ENCODE data around the gene ATM.
"Not testable (repeated sequence)": the region's sequence is repeated elsewhere in the genome, so short reads cannot be mapped to it uniquely, and the experiment has no call there.

The ATM gene

GRCh38 chr11:108388576-108388975, 165.7 kb downstream of the ATM start:
- no peak for DNase-seq

- DNase-seq, result no peak
These were observed 169.5 kb downstream of the ATM start for GRCh38 chr11:108392353-108392752.

GRCh38 chr11:108393046-108393445, 170.2 kb downstream of the ATM start:
- no peak for DNase-seq

- no peak for DNase-seq
These were observed 171.9 kb downstream of the ATM start for GRCh38 chr11:108394744-108395284.

GRCh38 chr11:108396672-108397071, 173.8 kb downstream of the ATM start:
- DNase-seq, result not testable (repeated sequence)

GRCh38 chr11:108398439-108398838, 175.6 kb downstream of the ATM start:
- no peak for DNase-seq

GRCh38 chr11:108402241-108402640, 179.4 kb downstream of the ATM start:
- DNase-seq, result no peak

- no peak for DNase-seq
These were observed 180.2 kb downstream of the ATM start for GRCh38 chr11:108403052-108403451.

- DNase-seq, result no peak
These were observed 182.8 kb downstream of the ATM start for GRCh38 chr11:108405706-108406105.

- no peak for DNase-seq
These were observed 192.1 kb downstream of the ATM start for GRCh38 chr11:108414958-108415357.

GRCh38 chr11:108417551-108417950, 194.7 kb downstream of the ATM start:
- not testable (repeated sequence) for DNase-seq

All from SIG-M5 (cell line).